ENCODE data around the gene CCR5.
"Not testable (repeated sequence)": the region's sequence is repeated elsewhere in the genome, so short reads cannot be mapped to it uniquely, and the experiment has no call there.

The CCR5 gene

GRCh38 chr3:46386205-46386604, 15.5 kb downstream of the CCR5 start:
- DNase-seq, result no peak

- DNase-seq, result not testable (repeated sequence)
Observed at GRCh38 chr3:46388847-46389246, 18.1 kb downstream of the CCR5 start.

- DNase-seq, result no peak
Observed at GRCh38 chr3:46389306-46389705, 18.6 kb downstream of the CCR5 start.

GRCh38 chr3:46391526-46391925, 20.8 kb downstream of the CCR5 start:
- DNase-seq, result not testable (repeated sequence)

- DNase-seq, result no peak
Observed at GRCh38 chr3:46393011-46393410, 22.3 kb downstream of the CCR5 start.

- no peak for DNase-seq
Observed at GRCh38 chr3:46393554-46394434, 23.0 kb downstream of the CCR5 start.

- DNase-seq, result no peak
Observed at GRCh38 chr3:46395210-46395661, 24.5 kb downstream of the CCR5 start.

GRCh38 chr3:46395766-46396530, 25.2 kb downstream of the CCR5 start:
- no peak for DNase-seq

GRCh38 chr3:46397111-46397510, 26.4 kb downstream of the CCR5 start:
- DNase-seq, result no peak

- no peak for DNase-seq
Observed at GRCh38 chr3:46398186-46398955, 27.6 kb downstream of the CCR5 start.

- no peak for DNase-seq
Observed at GRCh38 chr3:46399098-46399497, 28.4 kb downstream of the CCR5 start.

- peak; percentile 51 for DNase-seq
Observed at GRCh38 chr3:46399557-46399956, 28.8 kb downstream of the CCR5 start.

GRCh38 chr3:46400000-46400734, 29.4 kb downstream of the CCR5 start:
- DNase-seq, result peak; percentile 89

GRCh38 chr3:46400846-46401245, 30.1 kb downstream of the CCR5 start:
- DNase-seq, result no peak

- no peak for DNase-seq
Observed at GRCh38 chr3:46401579-46401978, 30.8 kb downstream of the CCR5 start.

- DNase-seq, result not testable (repeated sequence)
Observed at GRCh38 chr3:46402902-46403301, 32.2 kb downstream of the CCR5 start.

- DNase-seq, result peak; percentile 25
Observed at GRCh38 chr3:46405301-46406019, 34.7 kb downstream of the CCR5 start.

- peak; percentile 12 for DNase-seq
Observed at GRCh38 chr3:46406443-46406787, 35.7 kb downstream of the CCR5 start.

- peak; percentile 74 for DNase-seq
Observed at GRCh38 chr3:46406788-46407611, 36.3 kb downstream of the CCR5 start, which contains the start of the genes CCR5AS and CCRL2. Gene CCR5AS, minus strand, starts transcription at chr3:46407066. Gene CCRL2, plus strand, starts transcription at chr3:46407259. Its CDS starts 821 bp downstream, at chr3:46408080.

- DNase-seq, result no peak
Observed at GRCh38 chr3:46407970-46408369, 37.2 kb downstream of the CCR5 start.

All from fibroblast of skin of back (primary cell).